HUES64 (cell line): ENCODE measurements around the gene PSMC3IP. TPM values are rescaled to one million over a fixed set of nuclear protein-coding genes. Genes with fewer than 3 reads are reported as not detected.
"Not testable (repeated sequence)": the region's sequence is repeated elsewhere in the genome, so short reads cannot be mapped to it uniquely, and the experiment has no call there.

ENCODE experiments used
- H3K27ac ChIP-seq: 2 replicates; pipeline ENCODE4 v1.7.0; 2013; ENCODE audit warnings: low read depth, low read length, inconsistent platforms
- H3K27me3 ChIP-seq: 2 replicates; pipeline ENCODE4 v1.6.1; 2013; ENCODE audit warnings: mild to moderate bottlenecking, low read length; ENCODE audit not compliant: insufficient read depth
- H3K36me3 ChIP-seq: 2 replicates; pipeline ENCODE4 v1.6.1; 2013; ENCODE audit warnings: mild to moderate bottlenecking, low read length; ENCODE audit not compliant: insufficient read depth
- H3K4me1 ChIP-seq: 2 replicates; pipeline ENCODE4 v1.6.1; 2013; ENCODE audit warnings: mild to moderate bottlenecking, low read length, moderate library complexity; ENCODE audit not compliant: insufficient read depth
- H3K4me3 ChIP-seq: 2 replicates; pipeline ENCODE4 v1.5.1; 2013; ENCODE audit warnings: mild to moderate bottlenecking, low read length, moderate library complexity
- H3K9ac ChIP-seq: 2 replicates; pipeline ENCODE4 v1.6.1; 2013; ENCODE audit warnings: mild to moderate bottlenecking, low read depth, low read length
- H3K9me3 ChIP-seq: 2 replicates; pipeline ENCODE4 v1.6.1; 2013; ENCODE audit warnings: low read depth, low read length; ENCODE audit not compliant: insufficient read depth
- WGBS: fragments of 150-250, 120-280 bp; methylation state at CpG from one replicate; pipeline ENCODE4 v1.1.7; 2013; ENCODE audit warnings: missing lambda C conversion rate; 5-methylcytosine and 5-hydroxymethylcytosine counted together
- polyA plus RNA-seq, 2 experiments: library from polyadenylated mRNA; stranded (reverse); fragments of 50-300 nt; gene quantifications; one replicate each; pipeline ENCODE4 v1.2.3, GENCODE V29; 2013

The PSMC3IP gene
- polyA plus RNA-seq (2013, experiment 1 of 2): 24.7 TPM
- polyA plus RNA-seq (2013, experiment 2 of 2): 22.4 TPM

- no peaks in the 10 kb centered on the region; the same call in 1 of the 2 replicates for H3K4me1 ChIP-seq
- peaks cover 61% of the 10 kb centered on the region for H3K36me3 ChIP-seq
- H3K27ac ChIP-seq: peak within 1 kb of the TSS; percentile 82
- peak within 1 kb of the TSS; percentile 94 for H3K9ac ChIP-seq
- peak within 1 kb of the TSS; percentile 88 for H3K4me3 ChIP-seq
- H3K9me3 ChIP-seq: no peaks in the 10 kb centered on the region
- H3K27me3 ChIP-seq: no peaks in the 10 kb centered on the region
- under 1% methylated on average over 52 of the region's 52 CpGs for WGBS
Measured at GRCh38 chr17:42577532-42578281, at the start of gene PSMC3IP. Gene PSMC3IP (minus strand): TSS chr17:42577729. CDS start chr17:42577686, 43 bp downstream.

DNA sequence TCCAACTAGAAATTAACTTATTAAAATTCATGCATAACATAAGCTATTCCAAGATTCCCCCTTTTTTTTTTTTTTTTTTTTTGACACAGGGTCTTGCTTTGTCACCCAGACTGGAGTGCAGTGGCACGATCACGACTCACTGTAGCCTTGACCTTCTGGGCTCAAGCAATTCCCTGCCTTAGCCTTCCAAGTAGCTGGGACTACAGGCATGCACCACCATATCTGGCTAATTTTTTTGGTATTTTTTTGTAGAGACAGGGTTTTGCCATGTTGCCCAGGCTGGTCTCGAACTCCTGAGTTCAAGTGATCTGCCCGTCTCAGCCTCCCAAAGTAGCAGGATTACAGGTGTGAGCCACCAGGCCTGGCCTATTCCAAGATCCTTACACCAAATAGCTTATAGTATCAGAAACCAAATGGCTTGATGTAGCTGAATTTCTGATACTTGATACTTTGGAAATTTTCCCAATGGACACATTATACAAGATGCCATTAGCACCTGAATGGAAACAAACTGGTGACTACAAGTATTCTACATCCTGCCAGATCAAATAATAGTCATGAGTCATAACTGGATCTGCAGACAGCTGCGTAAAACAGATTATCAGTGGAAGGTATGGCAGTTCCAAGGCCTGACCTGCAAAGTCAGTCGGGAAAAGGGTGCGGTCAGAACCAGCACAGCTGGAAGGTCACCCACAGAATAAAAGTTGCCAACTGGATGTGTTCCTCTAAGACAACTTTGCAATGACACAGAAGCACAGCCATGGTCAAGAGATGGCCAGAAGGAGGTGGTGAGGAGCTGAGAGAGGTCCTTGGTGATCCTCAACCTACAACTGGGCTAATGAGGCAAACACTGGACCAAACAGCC is 46.4 kb upstream of the PSMC3IP start:
- no peaks in the 10 kb centered on the region for H3K27me3 ChIP-seq
- no peaks in the 10 kb centered on the region for H3K36me3 ChIP-seq
- no peak overlapping the region for H3K27ac ChIP-seq
- peaks cover 1% of the 10 kb centered on the region; the same call in 1 of the 2 replicates for H3K4me1 ChIP-seq
- no peak overlapping the region for H3K9ac ChIP-seq
- no peaks in the 10 kb centered on the region for H3K9me3 ChIP-seq
- no peak overlapping the region for H3K4me3 ChIP-seq
- WGBS: 93% methylated on average over 7 of the region's 7 CpGs

GRCh38 chr17:42623271-42623670 is 45.7 kb upstream of the PSMC3IP start:
- H3K9ac ChIP-seq: no peak overlapping the region
- no peaks in the 10 kb centered on the region for H3K27me3 ChIP-seq
- H3K36me3 ChIP-seq: no peaks in the 10 kb centered on the region
- no peaks in the 10 kb centered on the region for H3K9me3 ChIP-seq
- peaks cover 5% of the 10 kb centered on the region for H3K4me1 ChIP-seq
- no peak overlapping the region for H3K4me3 ChIP-seq
- 84% methylated on average over 1 of the region's 2 CpGs for WGBS
- H3K27ac ChIP-seq: no peak overlapping the region

- not testable (repeated sequence) for H3K4me3 ChIP-seq, H3K27ac ChIP-seq, H3K4me1 ChIP-seq, H3K9me3 ChIP-seq, H3K9ac ChIP-seq, H3K27me3 ChIP-seq, H3K36me3 ChIP-seq
- WGBS: 81% methylated on average over 3 of the region's 3 CpGs
Measured at GRCh38 chr17:42621987-42622386, 44.5 kb upstream of the PSMC3IP start.

- Histone ChIP-seq H3K27me3 (no peaks in the 10 kb centered on the region), H3K27ac (no peak overlapping the region), H3K9me3 (no peaks in the 10 kb centered on the region), H3K4me3 (no peak overlapping the region), H3K4me1 (peaks cover 5% of the 10 kb centered on the region), H3K36me3 (peaks cover 24% of the 10 kb centered on the region), H3K9ac (no peak overlapping the region)
- WGBS: 74% methylated on average over 9 of the region's 9 CpGs
Measured at GRCh38 chr17:42618442-42619150, 41.1 kb upstream of the PSMC3IP start.

DNA sequence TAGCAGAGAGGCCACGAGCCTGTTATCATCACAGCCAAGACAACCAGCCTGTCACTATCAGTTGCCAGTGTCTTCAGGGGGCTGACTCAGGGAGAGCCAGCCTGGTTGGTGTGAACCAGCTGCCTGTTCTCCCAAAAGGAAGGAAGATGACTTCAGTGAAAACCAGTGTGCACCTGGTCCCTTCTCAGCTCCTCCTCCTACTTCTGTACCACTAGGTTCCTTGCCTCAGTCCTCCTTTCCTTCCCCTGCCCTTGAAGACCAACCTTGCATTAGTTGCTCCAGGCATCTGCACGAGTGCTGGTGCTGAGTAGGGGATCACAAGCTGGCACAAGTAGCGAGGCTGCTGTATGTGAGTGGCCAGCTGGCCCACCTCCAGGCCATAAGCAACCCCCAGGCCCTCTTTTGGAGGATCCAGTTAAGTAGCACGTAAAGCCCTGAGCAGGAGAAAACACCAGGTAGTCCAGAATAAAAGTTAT is 40.5 kb upstream of the PSMC3IP start:
- 85% methylated on average over 4 of the region's 4 CpGs for WGBS
- no peaks in the 10 kb centered on the region for H3K9me3 ChIP-seq
- H3K36me3 ChIP-seq: peaks cover 30% of the 10 kb centered on the region
- no peaks in the 10 kb centered on the region for H3K27me3 ChIP-seq
- H3K9ac ChIP-seq: no peak overlapping the region
- no peak overlapping the region for H3K27ac ChIP-seq
- peaks cover 5% of the 10 kb centered on the region for H3K4me1 ChIP-seq
- H3K4me3 ChIP-seq: no peak overlapping the region

- Histone ChIP-seq H3K36me3 (peaks cover 48% of the 10 kb centered on the region), H3K27ac (no peak overlapping the region)
- WGBS: 96% methylated on average over 16 of the region's 17 CpGs
Measured at GRCh38 chr17:42613699-42614295, 36.3 kb upstream of the PSMC3IP start.

GRCh38 chr17:42612013-42612412 is 34.5 kb upstream of the PSMC3IP start:
- Histone ChIP-seq H3K9ac (no peak overlapping the region), H3K27me3 (no peaks in the 10 kb centered on the region), H3K27ac (no peak overlapping the region), H3K36me3 (peaks cover 48% of the 10 kb centered on the region), H3K4me3 (no peak overlapping the region), H3K9me3 (no peaks in the 10 kb centered on the region), H3K4me1 (peaks cover 11% of the 10 kb centered on the region)
- WGBS: 93% methylated on average over 4 of the region's 4 CpGs

More at GRCh38 chr17:42613699-42614295, 36.3 kb upstream of the PSMC3IP start:
- Histone ChIP-seq H3K9me3 (no peaks in the 10 kb centered on the region), H3K27me3 (no peaks in the 10 kb centered on the region), H3K4me1 (peaks cover 6% of the 10 kb centered on the region), H3K9ac (no peak overlapping the region), H3K4me3 (no peak overlapping the region)

GRCh38 chr17:42609814-42610801 is 32.6 kb upstream of the PSMC3IP start:
- peaks cover 11% of the 10 kb centered on the region for H3K4me1 ChIP-seq
- peaks cover 39% of the 10 kb centered on the region for H3K36me3 ChIP-seq
- H3K27ac ChIP-seq: peak overlapping the region; percentile 78
- peak overlapping the region; percentile 93 for H3K4me3 ChIP-seq
- H3K27me3 ChIP-seq, H3K9me3 ChIP-seq: not testable (repeated sequence)
- 16% methylated on average over 33 of the region's 42 CpGs for WGBS
- peak overlapping the region; percentile 86 for H3K9ac ChIP-seq
